PC-9 (cell line): ENCODE data around the gene EPS8L3.

ENCODE experiments used
- EZH2 ChIP-seq: fragments of 200-600 bp; sonication (generic); IDR thresholded peaks from 2 replicates; pipeline ENCODE4 v1.8.0; 2017; ENCODE audit warnings: antibody characterized with exemption, low read depth
- TF ChIP-seq, protein P1 (sequence below): fragments of 200-600 bp; sonication (generic); conservative IDR thresholded peaks from 2 replicates; pipeline ENCODE4 v1.6.1; 2017; ENCODE audit warnings: mixed run types, antibody characterized with exemption, mild to moderate bottlenecking, moderate library complexity

GRCh38 chr1:109805486-109806165 lies 41.9 kb upstream of the EPS8L3 start:
- TF ChIP-seq, protein P1, sequence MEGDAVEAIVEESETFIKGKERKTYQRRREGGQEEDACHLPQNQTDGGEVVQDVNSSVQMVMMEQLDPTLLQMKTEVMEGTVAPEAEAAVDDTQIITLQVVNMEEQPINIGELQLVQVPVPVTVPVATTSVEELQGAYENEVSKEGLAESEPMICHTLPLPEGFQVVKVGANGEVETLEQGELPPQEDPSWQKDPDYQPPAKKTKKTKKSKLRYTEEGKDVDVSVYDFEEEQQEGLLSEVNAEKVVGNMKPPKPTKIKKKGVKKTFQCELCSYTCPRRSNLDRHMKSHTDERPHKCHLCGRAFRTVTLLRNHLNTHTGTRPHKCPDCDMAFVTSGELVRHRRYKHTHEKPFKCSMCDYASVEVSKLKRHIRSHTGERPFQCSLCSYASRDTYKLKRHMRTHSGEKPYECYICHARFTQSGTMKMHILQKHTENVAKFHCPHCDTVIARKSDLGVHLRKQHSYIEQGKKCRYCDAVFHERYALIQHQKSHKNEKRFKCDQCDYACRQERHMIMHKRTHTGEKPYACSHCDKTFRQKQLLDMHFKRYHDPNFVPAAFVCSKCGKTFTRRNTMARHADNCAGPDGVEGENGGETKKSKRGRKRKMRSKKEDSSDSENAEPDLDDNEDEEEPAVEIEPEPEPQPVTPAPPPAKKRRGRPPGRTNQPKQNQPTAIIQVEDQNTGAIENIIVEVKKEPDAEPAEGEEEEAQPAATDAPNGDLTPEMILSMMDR, result no peak
- TF ChIP-seq EZH2, result no peak
